Esophagus squamous epithelium (tissue), 4 donors: Measurements from ENCODE around the gene STAG3.

Experiments
- CTCF ChIP-seq, 6 experiments: fragments of 450-650 bp in 4 of 6; fragments of 200-600 bp in 2 of 6; sonication (generic) in 2 of 6; IDR thresholded peaks; one replicate each; pipeline ENCODE4 v1.5.1; 2016 to 2019; ENCODE audit warnings: antibody characterized with exemption in 6 of 6, mild to moderate bottlenecking in 4 of 6, moderate library complexity in 4 of 6
- POLR2A ChIP-seq, 4 donors: fragments of 450-650 bp; IDR thresholded peaks; one replicate each; pipeline ENCODE4 v1.6.1; 2017; ENCODE audit warnings: antibody characterized with exemption in 4 of 4, mild to moderate bottlenecking in 4 of 4, moderate library complexity in 3 of 4

- TF ChIP-seq CTCF (IDR thresholded peaks at IDR 0.05): no peak
- no peak for TF ChIP-seq POLR2A (IDR thresholded peaks at IDR 0.05)
These were observed 25.3 kb upstream of the STAG3 start for GRCh38 chr7:100152404-100152803.
